GM10248 (cell line): ENCODE data around the gene SLC25A22.

ENCODE experiments used
- CTCF ChIA-PET: fragments of 300-600 bp; sonication (Branson Sonifier 250); formaldehyde crosslinking; extraction: SDS; loops from one replicate; lab custom pipeline; 2021; ENCODE audit warnings: antibody characterized with exemption; lab: Yijun Ruan, JAX
- POLR2A ChIA-PET: fragments of 350-650 bp; sonication (Branson Sonifier 250); formaldehyde crosslinking; extraction: SDS; loops from one replicate; lab custom pipeline; 2020; ENCODE audit warnings: antibody characterized with exemption; lab: Yijun Ruan, JAX
- DNase-seq: peaks from one replicate; pipeline ENCODE4 v3.0.0; 2012; ENCODE audit errors: extremely low spot score
- CTCF ChIP-seq: IDR thresholded peaks from 2 replicates; pipeline ENCODE4 v1.5.1; 2012; ENCODE audit warnings: mild to moderate bottlenecking, low read depth; ENCODE audit errors: extremely low read depth, missing control alignments, control extremely low read depth

Gene SLC25A22

DNA sequence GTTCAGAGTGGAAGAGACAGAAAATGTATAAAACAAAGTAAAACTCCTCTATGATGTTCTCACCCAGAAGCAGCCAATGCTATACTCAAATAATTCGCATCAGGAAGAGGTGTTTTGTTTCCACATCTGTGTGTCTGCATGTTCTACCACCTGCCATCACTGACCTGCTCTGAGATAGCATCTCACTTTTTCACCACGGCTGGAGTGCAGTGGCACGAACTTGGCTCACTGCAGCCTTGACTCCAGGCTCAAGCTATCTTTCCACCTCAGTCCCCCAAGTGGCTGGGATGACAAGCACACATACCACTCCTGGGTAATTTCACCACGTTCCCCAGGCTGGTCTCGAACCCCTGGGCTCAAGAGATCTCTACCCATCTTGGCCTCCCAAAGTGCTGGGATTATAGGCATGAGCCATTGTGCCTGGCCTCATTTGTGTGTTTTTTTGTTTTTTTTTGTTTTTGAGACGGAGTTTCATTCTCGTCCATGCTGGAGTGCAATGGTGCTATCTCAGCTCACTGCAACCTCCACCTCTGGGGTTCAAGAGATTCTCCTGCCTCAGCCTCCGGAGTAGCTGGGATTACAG lies 36.5 kb downstream of the SLC25A22 start:
- no peak for TF ChIP-seq CTCF
- DNase-seq = no peak
- ChIA-PET POLR2A (no interaction called here), CTCF (no interaction called here)

DNA sequence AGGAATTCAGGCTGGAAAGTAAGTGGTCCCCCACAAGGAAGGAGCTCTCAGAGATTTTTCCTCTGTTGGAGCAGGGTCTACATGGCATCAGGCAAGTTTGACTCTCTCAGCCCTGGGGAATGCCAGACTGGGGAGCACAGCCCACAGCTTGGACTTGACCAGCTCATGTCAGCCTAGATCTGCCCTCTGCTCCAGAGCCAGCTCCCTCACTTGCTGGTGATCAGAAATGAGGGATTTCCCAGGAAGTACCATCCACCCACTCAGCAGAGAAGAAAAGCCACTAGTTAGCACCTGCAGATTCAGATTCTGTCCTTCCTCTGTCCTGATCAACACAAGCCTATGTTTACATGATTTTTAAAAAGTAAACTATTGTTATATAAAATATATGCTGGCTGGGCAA lies 37.8 kb downstream of the SLC25A22 start:
- POLR2A ChIA-PET = no interaction called here
- CTCF ChIA-PET = interaction anchor here (1.1 to 2.8 kb wide), 3 partner anchors 12 to 86 kb away, joined by 3 to 13 read pairs (median 6); partner anchors contain the start of genes DEAF1, TALDO1 and TMEM80

DNA sequence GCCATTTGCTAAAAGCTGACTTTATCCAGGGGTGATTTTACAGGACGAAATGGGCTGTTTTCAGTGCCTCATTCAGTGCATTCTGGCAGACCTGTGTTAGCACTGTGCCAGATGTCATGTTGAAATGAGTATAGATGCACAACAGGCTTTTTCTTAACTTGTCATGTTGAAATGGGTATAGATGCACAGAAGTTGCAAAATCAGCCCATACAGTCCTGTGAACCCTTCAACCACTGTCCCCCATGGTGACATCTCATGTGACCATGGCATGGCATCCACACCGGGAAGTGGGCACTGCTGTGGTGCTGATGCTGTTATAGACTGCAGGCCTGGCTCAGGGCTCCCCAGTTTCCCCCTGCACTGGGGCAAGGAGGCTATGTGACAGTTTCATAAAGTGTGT lies 48.4 kb downstream of the SLC25A22 start:
- ChIA-PET CTCF (no interaction called here), POLR2A (interaction anchor here (0.7 kb wide), 1 partner anchor 55 kb away, joined by 4 read pairs; no protein-coding TSS in a partner anchor)
- DNase-seq = no peak
- TF ChIP-seq CTCF = no peak

More for the DNA sequence above, 37.8 kb downstream of the SLC25A22 start:
- no peak for TF ChIP-seq CTCF
- no peak for DNase-seq

GRCh38 chr11:748007-748359 lies 50.1 kb downstream of the SLC25A22 start:
- no peak for TF ChIP-seq CTCF
- DNase-seq = no peak
- CTCF ChIA-PET = interaction anchor here (0.8 to 12.5 kb wide), 7 partner anchors 9 to 194 kb away, joined by 3 to 112 read pairs (median 7); no protein-coding TSS in a partner anchor
- POLR2A ChIA-PET = no interaction called here

- TF ChIP-seq CTCF = peak; percentile 28
- DNase-seq = peak; percentile 97
- CTCF ChIA-PET = interaction anchor here (0.8 to 12.5 kb wide), 7 partner anchors 9 to 193 kb away, joined by 3 to 112 read pairs (median 7); no protein-coding TSS in a partner anchor
- POLR2A ChIA-PET = no interaction called here
Measured at GRCh38 chr11:747158-748006, 50.7 kb downstream of the SLC25A22 start, which contains the start of gene TALDO1. TALDO1 (plus strand) TSS chr11:747464; CDS start chr11:747482, 18 bp downstream.
